ENCODE data around the gene SEC14L5. TPM values are rescaled to one million over a fixed set of nuclear protein-coding genes. Genes with fewer than 3 reads are reported as not detected.
"Not testable (repeated sequence)": the region's sequence is repeated elsewhere in the genome, so short reads cannot be mapped to it uniquely, and the experiment has no call there.

Gene SEC14L5
- total and polyA plus RNA-seq, 2 of the 4 experiments (the other 2 are of a cell fraction), result 0.07 TPM; not detected in 1

- H4K5ac ChIP-seq (ENCODE audit: low read depth, low read length); H2AK9ac ChIP-seq (replicated peaks; ENCODE audit: low read depth, low read length, poor library complexity); dilution Hi-C loops (cut with HindIII; ENCODE audit: low sequenced_read_pairs, unreplicated experiment); ATAC-seq (ENCODE audit: low read depth); H2BK5ac ChIP-seq (ENCODE audit: low read depth, low read length, poor library complexity, severe bottlenecking); H2BK20ac ChIP-seq (ENCODE audit: low read depth, low read length); H2BK120ac ChIP-seq (ENCODE audit: low read depth, low read length); H3K4ac ChIP-seq (ENCODE audit: low read depth, low read length); H2AFZ ChIP-seq (replicated peaks; ENCODE audit: low read length, poor library complexity); H4K20me1 ChIP-seq (ENCODE audit: insufficient read depth, low read length); DNase-seq; H2BK15ac ChIP-seq (ENCODE audit: low read depth, low read length); H3K4me2 ChIP-seq (ENCODE audit: low read depth, low read length); H3K14ac ChIP-seq (replicated peaks; ENCODE audit: low read depth, low read length); H2AK5ac ChIP-seq (ENCODE audit: low read depth, low read length); H3K27ac ChIP-seq (ENCODE audit: insufficient read depth, low read length); intact Hi-C loops (cut with micrococcal nuclease); H3K18ac ChIP-seq (ENCODE audit: low read depth, low read length); in situ Hi-C loops (cut with MboI; ENCODE audit: low sequenced_read_pairs); H3K56ac ChIP-seq (ENCODE audit: extremely low read depth, insufficient read depth, low read length); CTCF ChIA-PET; BruUV-seq (replicated peaks); H3K4me3 ChIP-seq (ENCODE audit: insufficient read depth, low read depth, low read length); H3K9me1 ChIP-seq (ENCODE audit: insufficient read depth, low read length); H3K9ac ChIP-seq (ENCODE audit: low read depth, low read length); H3K79me1 ChIP-seq (ENCODE audit: low read depth in 1 of 2, low read length in 2 of 2); H3K4me1 ChIP-seq (ENCODE audit: control insufficient read depth, insufficient read depth, low read length); H3K23ac ChIP-seq (ENCODE audit: low read depth, low read length); H4K91ac ChIP-seq (ENCODE audit: insufficient read depth, low read depth, low read length); H4K8ac ChIP-seq (ENCODE audit: low read depth in 2 of 2, low read length in 2 of 2); H3K36me3 ChIP-seq (ENCODE audit: control insufficient read depth, insufficient read depth, low read length); POLR2A ChIA-PET (ENCODE audit: unreplicated experiment): not testable (repeated sequence)
- WGBS, 2 experiments (ENCODE audit: extremely low coverage in 2 of 2, insufficient read length in 1 of 2), result no CpG with 5 or more reads among the region's 4 CpGs
- peaks cover 34% of the 10 kb centered on the region for H3K27me3 ChIP-seq (ENCODE audit: control insufficient read depth, insufficient read depth, low read length)
- peaks cover 10% of the 10 kb centered on the region for H3K9me3 ChIP-seq (ENCODE audit: control insufficient read depth, insufficient read depth, low read length)
Measured at GRCh38 chr16:4929619-4930018, 28.5 kb upstream of the SEC14L5 start.
